ENCODE results near the gene PITPNC1. TPM values are rescaled to one million over a fixed set of nuclear protein-coding genes. Genes with fewer than 3 reads are reported as not detected.
"Not testable (repeated sequence)": the region's sequence is repeated elsewhere in the genome, so short reads cannot be mapped to it uniquely, and the experiment has no call there.

The PITPNC1 gene
- total and polyA plus RNA-seq, 2 donors (not counting 3 experiments of a cell fraction or from before 2014, with no cell fraction given) = 2.4 to 9.6 TPM

DNA sequence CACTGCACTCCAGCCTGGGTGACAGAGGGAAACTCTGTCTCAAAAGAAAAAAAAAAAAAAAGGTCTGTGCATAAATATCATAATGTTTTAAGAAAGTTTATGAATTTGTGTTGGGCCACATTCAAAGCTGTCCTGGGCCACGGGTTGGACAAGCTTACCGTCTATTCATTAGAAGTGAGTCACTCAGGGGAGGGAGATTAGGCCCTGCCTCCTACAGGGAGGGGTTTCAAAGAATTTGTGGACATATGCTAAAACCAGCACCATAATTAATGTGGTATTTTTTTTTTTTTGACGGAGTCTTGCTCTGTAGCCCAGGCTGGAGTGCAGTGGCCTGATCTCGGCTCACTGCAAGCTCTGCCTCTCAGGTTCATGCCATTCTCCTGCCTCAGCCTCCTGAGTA lies 95.5 kb downstream of the PITPNC1 start:
- dilution Hi-C loops (cut with MboI; ENCODE audit: extremely low pct_ligation_motif_present, low sequenced_read_pairs); H3K27ac ChIP-seq (ENCODE audit: insufficient read depth, low read depth, low read length); H3K9me1 ChIP-seq (replicated peaks; ENCODE audit: control insufficient read depth, extremely low read depth, insufficient read depth, low read length); H3K4me3 ChIP-seq (replicated peaks in 1 of 3; ENCODE audit: insufficient read depth in 1 of 3, low read depth in 1 of 3, low read length in 3 of 3); BruUV-seq (replicated peaks); H3K36me3 ChIP-seq (ENCODE audit: control insufficient read depth in 2 of 2, extremely low read depth in 1 of 2, insufficient read depth in 2 of 2, low read length in 2 of 2); FAIRE-seq; H3K4me2 ChIP-seq (ENCODE audit: insufficient read depth, low read length); H3K4me1 ChIP-seq (ENCODE audit: control insufficient read depth, extremely low read depth, insufficient read depth, low read length); H4K20me1 ChIP-seq (replicated peaks; ENCODE audit: control insufficient read depth, extremely low read depth, insufficient read depth, low read length); intact Hi-C loops (cut with micrococcal nuclease); H3K9me3 ChIP-seq (replicated peaks; ENCODE audit: control insufficient read depth, insufficient read depth, low read length); DNase-seq (ENCODE audit: low read depth, low spot score); H2AFZ ChIP-seq (ENCODE audit: low read depth, low read length); POLR2A ChIA-PET; H3K9ac ChIP-seq (replicated peaks; ENCODE audit: extremely low read depth, insufficient read depth, low read length); H3K79me2 ChIP-seq (ENCODE audit: control insufficient read depth, insufficient read depth, low read length); H3K27me3 ChIP-seq (ENCODE audit: control insufficient read depth in 2 of 2, insufficient read depth in 2 of 2, low read length in 2 of 2): not testable (repeated sequence)
- CTCF ChIA-PET = interaction anchor here (0.7 to 8.7 kb wide), 5 partner anchors 9 to 97 kb away, joined by 3 to 295 read pairs (median 4); partner anchors contain the start of gene PITPNC1

DNA sequence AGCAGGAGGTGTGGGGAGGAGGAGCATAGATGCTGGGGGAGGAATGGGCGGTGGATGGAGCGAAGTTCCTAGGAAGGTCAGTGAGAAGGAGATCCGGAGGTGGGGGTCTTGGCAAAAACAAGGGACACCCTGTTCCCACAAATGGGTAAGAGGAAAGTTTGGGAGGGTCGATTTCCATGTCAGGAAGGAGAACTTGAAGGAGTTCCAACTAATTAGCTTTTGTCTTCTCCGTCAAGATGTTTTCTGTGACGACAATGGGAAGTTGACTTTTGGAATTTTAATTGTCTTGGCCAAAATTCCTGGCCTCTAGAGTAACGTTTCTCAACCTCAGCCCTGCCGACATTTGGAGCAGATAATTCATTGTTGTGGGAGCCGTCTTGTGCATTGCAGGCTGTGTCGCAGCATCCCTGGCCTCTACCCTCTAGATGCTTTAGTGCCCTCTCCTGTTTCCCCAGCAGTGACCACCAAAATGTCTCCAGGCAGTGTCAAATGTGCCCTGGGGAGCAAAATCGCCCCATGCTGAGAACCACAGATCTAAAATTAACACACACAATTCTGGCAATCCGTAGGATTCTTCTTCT lies 97.1 kb downstream of the PITPNC1 start:
- no peak overlapping the region for H3K27ac ChIP-seq (ENCODE audit: insufficient read depth, low read depth, low read length)
- H3K9me1 ChIP-seq (replicated peaks; ENCODE audit: control insufficient read depth, extremely low read depth, insufficient read depth, low read length) = no peaks in the 10 kb centered on the region
- H3K4me1 ChIP-seq (ENCODE audit: control insufficient read depth, extremely low read depth, insufficient read depth, low read length) = peaks cover 6% of the 10 kb centered on the region
- CTCF ChIA-PET = interaction anchor here (1.1 to 8.7 kb wide), 5 partner anchors 10 to 98 kb away, joined by 4 to 295 read pairs (median 14); partner anchors contain the start of gene PITPNC1
- POLR2A ChIA-PET = no interaction called here
- no peaks in the 10 kb centered on the region for H3K9me3 ChIP-seq (replicated peaks; ENCODE audit: control insufficient read depth, insufficient read depth, low read length)
- no peaks in the 10 kb centered on the region for H3K79me2 ChIP-seq (ENCODE audit: control insufficient read depth, insufficient read depth, low read length)
- H3K9ac ChIP-seq (replicated peaks; ENCODE audit: extremely low read depth, insufficient read depth, low read length) = no peak overlapping the region
- H4K20me1 ChIP-seq (replicated peaks; ENCODE audit: control insufficient read depth, extremely low read depth, insufficient read depth, low read length) = no peaks in the 10 kb centered on the region
- no TSS peak for BruUV-seq (replicated peaks)
- H2AFZ ChIP-seq (ENCODE audit: low read depth, low read length) = no peak overlapping the region
- peak; percentile 20 for DNase-seq (ENCODE audit: low read depth, low spot score)
- no peak for FAIRE-seq
- no peaks in the 10 kb centered on the region for H3K36me3 ChIP-seq (ENCODE audit: control insufficient read depth in 2 of 2, extremely low read depth in 1 of 2, insufficient read depth in 2 of 2, low read length in 2 of 2)
- H3K4me2 ChIP-seq (ENCODE audit: insufficient read depth, low read length) = no peak overlapping the region
- H3K27me3 ChIP-seq (ENCODE audit: control insufficient read depth in 2 of 2, insufficient read depth in 2 of 2, low read length in 2 of 2) = peaks cover 0 to 2% of the 10 kb centered on the region in 2 experiments
- H3K4me3 ChIP-seq (replicated peaks in 1 of 3; ENCODE audit: insufficient read depth in 1 of 3, low read depth in 1 of 3, low read length in 3 of 3) = no peak overlapping the region
- TF ChIP-seq GATA2 (IDR thresholded peaks at IDR 0.05; ENCODE audit: insufficient read depth, insufficient read length, low read depth, low read length) (no peak), FOS (IDR thresholded peaks at IDR 0.05; ENCODE audit: borderline replicate concordance, insufficient read depth, low read length) (no peak), EZH2 (IDR thresholded peaks at IDR 0.05; ENCODE audit: borderline replicate concordance, low read depth, low read length, severe bottlenecking) (no peak), POLR2AphosphoS5 (IDR thresholded peaks at IDR 0.05; ENCODE audit: insufficient read depth, low read depth, low read length) (no peak), POLR2A (IDR thresholded peaks at IDR 0.05; ENCODE audit: low read depth, low read length) (no peak), MYC (IDR thresholded peaks at IDR 0.05; ENCODE audit: low read depth, low read length) (no peak), JUN (IDR thresholded peaks at IDR 0.05; ENCODE audit: borderline replicate concordance, insufficient read depth, insufficient read length, low read depth) (no peak)
- TF ChIP-seq, protein P1, sequence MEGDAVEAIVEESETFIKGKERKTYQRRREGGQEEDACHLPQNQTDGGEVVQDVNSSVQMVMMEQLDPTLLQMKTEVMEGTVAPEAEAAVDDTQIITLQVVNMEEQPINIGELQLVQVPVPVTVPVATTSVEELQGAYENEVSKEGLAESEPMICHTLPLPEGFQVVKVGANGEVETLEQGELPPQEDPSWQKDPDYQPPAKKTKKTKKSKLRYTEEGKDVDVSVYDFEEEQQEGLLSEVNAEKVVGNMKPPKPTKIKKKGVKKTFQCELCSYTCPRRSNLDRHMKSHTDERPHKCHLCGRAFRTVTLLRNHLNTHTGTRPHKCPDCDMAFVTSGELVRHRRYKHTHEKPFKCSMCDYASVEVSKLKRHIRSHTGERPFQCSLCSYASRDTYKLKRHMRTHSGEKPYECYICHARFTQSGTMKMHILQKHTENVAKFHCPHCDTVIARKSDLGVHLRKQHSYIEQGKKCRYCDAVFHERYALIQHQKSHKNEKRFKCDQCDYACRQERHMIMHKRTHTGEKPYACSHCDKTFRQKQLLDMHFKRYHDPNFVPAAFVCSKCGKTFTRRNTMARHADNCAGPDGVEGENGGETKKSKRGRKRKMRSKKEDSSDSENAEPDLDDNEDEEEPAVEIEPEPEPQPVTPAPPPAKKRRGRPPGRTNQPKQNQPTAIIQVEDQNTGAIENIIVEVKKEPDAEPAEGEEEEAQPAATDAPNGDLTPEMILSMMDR (IDR thresholded peaks at IDR 0.05; ENCODE audit: extremely low read depth in 1 of 2, insufficient read depth in 1 of 2, low read depth in 1 of 2, low read length in 2 of 2) = no peak
- TF ChIP-seq, protein P2, sequence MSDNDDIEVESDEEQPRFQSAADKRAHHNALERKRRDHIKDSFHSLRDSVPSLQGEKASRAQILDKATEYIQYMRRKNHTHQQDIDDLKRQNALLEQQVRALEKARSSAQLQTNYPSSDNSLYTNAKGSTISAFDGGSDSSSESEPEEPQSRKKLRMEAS (IDR thresholded peaks at IDR 0.05; ENCODE audit: insufficient read depth, insufficient read length) = no peak
- dilution Hi-C loops (cut with MboI; ENCODE audit: extremely low pct_ligation_motif_present, low sequenced_read_pairs) = no loop called here
- intact Hi-C loops (cut with micrococcal nuclease) = loop anchor here (2.0 kb wide), 2 partner anchors 33 to 129 kb away; no protein-coding TSS in a partner anchor

Measured in endothelial cell of umbilical vein (primary cell).